Memory B cell (primary cell): ENCODE measurements around the gene SLC6A7.

ENCODE experiments used
- ATAC-seq: fragments of 150-1000 bp; cut with Tn5 transposase; 2 replicates; pipeline ENCODE4 v1.10.0; 2021; ENCODE audit warnings: low read depth, mild to moderate bottlenecking, moderate library complexity
- DNase-seq, 2 donors: peaks; one replicate each; pipeline ENCODE4 v3.0.0; 2022; ENCODE audit warnings: low spot score in 2 of 2
- H3K27ac Mint-ChIP-seq: one replicate; pipeline ENCODE4 v1.8.0; 2022; ENCODE audit warnings: mild to moderate bottlenecking, moderate library complexity, mixed read lengths
- H3K27me3 Mint-ChIP-seq: one replicate; pipeline ENCODE4 v1.8.0; 2022; ENCODE audit warnings: mixed read lengths
- H3K36me3 Mint-ChIP-seq: one replicate; pipeline ENCODE4 v1.8.0; 2022; ENCODE audit warnings: mild to moderate bottlenecking, mixed read lengths
- H3K4me1 Mint-ChIP-seq: one replicate; pipeline ENCODE4 v1.8.0; 2022; ENCODE audit warnings: mixed read lengths
- H3K4me3 Mint-ChIP-seq: one replicate; pipeline ENCODE4 v1.8.0; 2022; ENCODE audit warnings: mild to moderate bottlenecking, moderate library complexity, mixed read lengths
- H3K9me3 Mint-ChIP-seq: one replicate; pipeline ENCODE4 v1.8.0; 2022; ENCODE audit warnings: mixed read lengths

The SLC6A7 gene

DNA sequence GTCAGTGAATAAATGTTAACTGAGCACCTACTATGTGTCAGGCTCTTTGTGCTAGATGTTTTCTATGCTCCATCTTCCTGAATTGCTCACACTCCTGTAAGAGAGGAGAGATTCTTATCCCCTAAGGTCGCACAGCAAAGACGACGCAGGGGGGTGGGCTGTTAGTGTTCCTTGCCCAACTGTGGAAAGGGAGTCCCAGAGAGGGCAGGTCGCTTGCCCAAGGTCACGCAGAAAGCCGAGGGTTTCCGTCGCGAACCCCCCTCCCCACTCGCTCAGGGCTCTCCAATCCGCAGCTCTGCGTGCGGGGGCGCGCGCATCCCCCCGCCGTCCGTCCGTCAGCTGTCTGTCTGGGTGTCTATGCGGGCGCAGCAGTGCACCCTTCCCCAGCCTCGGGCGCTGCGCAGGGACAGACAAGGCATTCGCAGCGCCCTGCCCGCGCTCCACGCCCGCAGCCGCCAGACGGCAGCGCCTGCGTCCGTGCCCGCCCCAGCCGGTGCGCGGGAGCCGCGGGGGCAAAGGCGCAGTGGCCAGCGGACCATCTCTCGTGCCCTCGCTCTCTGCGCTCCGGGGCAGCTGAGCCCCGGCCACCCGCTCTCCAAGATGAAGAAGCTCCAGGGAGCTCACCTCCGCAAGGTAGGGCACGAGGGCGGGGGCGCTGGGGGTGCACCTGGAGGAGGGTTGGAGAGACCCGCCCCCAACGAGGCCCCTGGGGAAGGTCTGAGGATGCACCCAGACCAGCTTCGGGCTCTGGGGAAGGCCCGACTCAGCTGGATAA is at the start of gene SLC6A7:
Gene SLC6A7 (plus strand): TSS at position 335 of the 775 bp plus-strand sequence. CDS start 266 bp downstream, at position 601.
- Mint-ChIP-seq H3K4me3 (no peak within 1 kb of the TSS), H3K27me3 (peaks cover 24% of the 10 kb centered on the region), H3K9me3 (no peaks in the 10 kb centered on the region), H3K27ac (no peak within 1 kb of the TSS), H3K36me3 (no peaks in the 10 kb centered on the region), H3K4me1 (no peaks in the 10 kb centered on the region)
- DNase-seq (no peak), ATAC-seq (no peak)

DNA sequence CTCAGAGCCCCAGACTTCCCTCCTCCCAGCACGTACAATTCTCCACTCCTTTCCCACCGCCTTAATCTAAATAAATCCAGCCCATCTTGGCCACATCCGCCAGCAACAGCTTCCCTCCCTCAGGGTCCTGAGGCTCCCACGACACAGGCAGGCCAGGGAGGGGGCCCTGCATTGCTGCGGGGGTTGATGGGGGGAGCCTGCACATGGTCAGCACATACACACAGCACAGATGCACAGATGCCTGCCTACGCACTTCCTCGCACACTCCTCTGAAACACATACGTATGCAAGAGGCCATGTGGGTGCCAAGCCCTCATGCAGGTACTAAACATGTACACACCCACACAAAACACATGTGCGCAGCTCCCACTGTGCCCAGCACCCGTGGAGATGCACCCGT is 49.0 kb upstream of the SLC6A7 start:
- ATAC-seq (no peak), DNase-seq (no peak)
- Mint-ChIP-seq H3K4me1 (peaks cover 3% of the 10 kb centered on the region), H3K27me3 (peaks cover 6% of the 10 kb centered on the region), H3K9me3 (no peaks in the 10 kb centered on the region), H3K27ac (no peak overlapping the region), H3K36me3 (no peaks in the 10 kb centered on the region), H3K4me3 (no peak overlapping the region)

DNA sequence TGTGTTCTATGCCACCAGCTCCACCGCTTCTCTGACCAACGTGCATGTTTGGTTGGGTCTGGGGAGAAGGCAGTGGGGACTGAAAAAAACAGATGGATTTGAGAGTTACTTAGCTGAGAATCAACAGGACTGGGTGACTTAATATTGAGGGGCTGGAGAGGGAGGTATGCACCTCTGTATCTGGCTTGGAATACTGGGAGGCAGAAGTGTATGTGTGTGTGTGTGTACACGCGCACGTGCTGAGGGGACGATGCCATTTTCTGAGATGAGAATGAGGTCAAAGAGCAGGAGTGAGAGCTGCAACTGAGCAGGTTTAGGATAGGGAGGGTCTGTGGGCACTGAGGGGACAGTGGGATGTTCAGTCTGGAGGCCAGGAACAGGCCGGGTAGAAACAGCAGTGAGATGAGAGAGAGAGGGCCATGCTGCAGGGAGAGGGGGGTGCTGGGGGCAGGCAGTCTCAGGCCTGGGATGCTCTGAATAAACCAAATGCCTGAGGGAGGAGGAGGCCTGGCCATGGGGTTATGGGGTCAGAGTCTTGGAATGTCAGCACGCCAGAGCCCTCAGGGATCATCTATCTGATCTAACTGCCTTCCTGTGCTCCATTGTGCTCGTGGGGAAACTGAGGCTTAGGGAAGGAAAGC is 48.2 kb upstream of the SLC6A7 start:
- no peak overlapping the region for H3K27ac Mint-ChIP-seq

DNA sequence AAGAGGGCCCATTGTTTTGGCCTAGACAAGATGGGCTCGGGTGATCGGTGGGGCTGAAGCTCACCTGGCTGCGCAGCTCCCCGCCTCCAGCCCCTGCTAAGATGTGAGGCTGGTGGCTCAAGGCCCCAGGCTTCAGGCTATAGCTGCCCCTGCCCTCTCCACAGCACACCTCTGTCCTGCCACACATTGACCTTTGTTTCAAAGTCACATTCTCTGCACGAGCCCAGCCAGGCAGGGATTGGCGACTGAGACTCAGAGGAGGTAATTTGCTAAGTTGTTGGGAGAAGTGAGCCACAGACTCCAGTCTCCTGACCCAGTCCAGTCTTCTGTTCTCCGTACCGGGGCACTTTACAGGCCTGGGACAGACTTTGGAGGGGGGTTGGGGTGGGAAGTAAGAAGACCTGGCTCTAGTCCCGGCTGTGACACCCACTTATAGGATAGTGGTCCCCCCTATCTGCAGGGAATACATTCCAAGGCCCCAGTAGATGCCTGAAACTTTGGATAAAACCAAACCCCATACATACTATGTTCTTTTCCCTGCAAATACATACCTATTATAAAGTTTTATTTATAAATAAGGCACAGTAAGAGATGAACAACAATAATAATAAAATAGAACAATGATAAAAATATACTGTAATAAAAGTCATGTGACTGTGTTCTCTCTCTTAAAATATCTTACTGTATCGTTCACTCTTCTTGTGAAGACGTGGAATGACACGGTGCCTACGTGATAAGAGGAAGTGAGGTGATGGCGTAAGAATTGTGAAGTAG is 47.5 kb upstream of the SLC6A7 start:
- H3K27ac Mint-ChIP-seq: no peak overlapping the region
- H3K36me3 Mint-ChIP-seq: no peaks in the 10 kb centered on the region
- no peak overlapping the region for H3K4me3 Mint-ChIP-seq
- peaks cover 6% of the 10 kb centered on the region for H3K27me3 Mint-ChIP-seq
- no peaks in the 10 kb centered on the region for H3K9me3 Mint-ChIP-seq
- DNase-seq: no peak
- no peak for ATAC-seq
- H3K4me1 Mint-ChIP-seq: peaks cover 5% of the 10 kb centered on the region

More for the DNA sequence above, 48.2 kb upstream of the SLC6A7 start:
- H3K9me3 Mint-ChIP-seq: no peaks in the 10 kb centered on the region
- H3K4me3 Mint-ChIP-seq: no peak overlapping the region
- ATAC-seq: no peak
- peaks cover 8% of the 10 kb centered on the region for H3K27me3 Mint-ChIP-seq
- H3K4me1 Mint-ChIP-seq: peaks cover 5% of the 10 kb centered on the region
- no peak for DNase-seq
- no peaks in the 10 kb centered on the region for H3K36me3 Mint-ChIP-seq

DNA sequence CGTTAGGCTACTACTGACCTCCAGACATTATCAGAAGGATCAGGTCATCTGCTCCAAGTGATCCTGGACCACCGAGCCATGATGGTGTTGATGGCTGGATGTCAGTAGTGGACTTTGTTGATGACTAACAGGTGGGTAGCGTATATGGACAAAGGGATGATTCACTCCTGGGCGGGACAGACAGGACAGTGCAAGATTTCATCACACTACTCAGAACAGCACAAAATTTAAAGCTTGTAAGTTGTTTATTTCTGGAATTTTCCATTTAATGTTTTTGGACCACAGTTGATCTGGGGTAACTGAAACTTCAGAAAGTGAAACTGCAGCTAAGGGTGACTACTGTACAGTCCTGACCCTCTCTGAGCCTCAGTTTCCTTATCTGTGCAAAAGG is 46.9 kb upstream of the SLC6A7 start:
- H3K27me3 Mint-ChIP-seq: peaks cover 5% of the 10 kb centered on the region
- H3K4me1 Mint-ChIP-seq: peaks cover 5% of the 10 kb centered on the region
- no peak overlapping the region for H3K27ac Mint-ChIP-seq
- no peaks in the 10 kb centered on the region for H3K36me3 Mint-ChIP-seq
- H3K4me3 Mint-ChIP-seq: no peak overlapping the region
- ATAC-seq (no peak), DNase-seq (no peak)
- no peaks in the 10 kb centered on the region for H3K9me3 Mint-ChIP-seq

DNA sequence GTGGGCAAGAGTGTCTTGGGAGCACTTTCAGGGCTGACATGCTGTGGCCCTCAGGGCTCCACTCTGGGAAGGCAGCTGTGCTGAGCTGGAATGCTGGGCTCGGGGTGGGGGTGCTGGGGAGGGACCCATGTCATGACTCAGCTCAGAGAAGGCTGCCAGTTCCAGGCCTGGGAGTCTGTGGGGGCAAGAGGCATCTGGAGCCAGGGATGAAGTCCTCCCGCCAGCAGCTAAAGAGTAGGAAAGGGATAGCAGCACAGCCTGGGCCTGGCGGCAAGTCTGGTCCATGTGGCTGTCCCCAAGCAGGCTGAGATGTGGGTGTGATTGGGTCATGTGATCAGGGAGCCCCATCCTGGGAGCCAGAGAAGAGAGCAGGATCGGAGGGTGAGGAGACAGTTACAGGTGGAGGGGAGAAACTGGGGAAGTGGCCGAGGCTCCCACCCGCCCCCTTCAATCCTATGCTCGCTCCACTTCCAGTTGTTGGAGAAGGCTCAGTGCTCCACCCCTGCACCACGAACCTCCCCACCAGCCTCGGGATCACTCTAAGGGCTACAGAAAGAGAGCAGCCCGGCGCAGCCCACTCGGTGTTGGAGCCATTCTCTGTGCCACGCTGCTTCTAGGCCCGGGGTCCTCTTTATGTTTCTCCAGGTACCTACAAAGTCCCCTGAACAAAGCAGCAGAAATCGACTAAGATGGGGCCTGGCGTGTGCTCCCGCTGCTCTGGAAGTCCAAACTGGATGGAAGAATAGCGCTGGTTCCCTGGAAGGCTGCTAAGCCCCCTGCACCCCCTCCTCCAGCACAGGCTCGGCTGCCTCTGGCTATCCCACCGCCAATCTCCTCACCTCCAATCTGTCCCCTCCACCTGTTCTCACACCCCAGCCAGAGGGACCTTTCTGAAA is 46.3 kb upstream of the SLC6A7 start:
- no peak overlapping the region for H3K27ac Mint-ChIP-seq

DNA sequence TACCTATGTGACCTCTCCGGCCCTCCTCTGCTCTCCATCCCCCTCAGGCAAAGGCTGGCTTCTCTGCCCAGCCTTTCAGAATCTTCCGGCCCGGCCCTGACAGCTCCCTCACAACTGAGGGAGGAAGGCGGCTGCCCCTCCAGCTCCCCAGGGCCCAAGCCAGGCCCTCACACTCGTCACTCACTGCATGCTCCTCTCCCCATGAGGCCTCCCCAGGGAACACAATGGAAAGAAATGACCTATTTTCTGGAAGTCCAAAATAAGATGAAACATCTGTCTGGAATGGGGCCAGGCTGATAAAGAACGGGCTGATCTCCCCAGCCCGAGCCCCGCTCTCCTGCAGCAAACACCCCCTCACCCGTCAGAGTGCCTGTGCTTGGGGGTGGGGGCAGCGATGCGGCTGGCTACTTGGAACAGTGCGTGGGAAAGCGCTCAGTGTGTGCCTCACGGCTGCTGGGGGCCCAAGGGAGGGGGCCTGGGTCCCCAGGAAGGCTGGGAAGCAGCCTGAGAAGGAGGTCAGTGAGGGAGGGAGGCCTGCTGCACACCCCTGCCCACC is 45.5 kb upstream of the SLC6A7 start:
- no peaks in the 10 kb centered on the region for H3K36me3 Mint-ChIP-seq
- H3K4me3 Mint-ChIP-seq: no peak overlapping the region
- peaks cover 3% of the 10 kb centered on the region for H3K27me3 Mint-ChIP-seq
- no peak for DNase-seq
- no peaks in the 10 kb centered on the region for H3K9me3 Mint-ChIP-seq
- no peak overlapping the region for H3K27ac Mint-ChIP-seq
- no peak for ATAC-seq
- peaks cover 5% of the 10 kb centered on the region for H3K4me1 Mint-ChIP-seq

More for the DNA sequence above, 46.3 kb upstream of the SLC6A7 start:
- Mint-ChIP-seq H3K4me1 (peaks cover 5% of the 10 kb centered on the region), H3K9me3 (no peaks in the 10 kb centered on the region), H3K27me3 (peaks cover 3% of the 10 kb centered on the region), H3K36me3 (no peaks in the 10 kb centered on the region), H3K4me3 (no peak overlapping the region)
- DNase-seq: no peak
- ATAC-seq: no peak

DNA sequence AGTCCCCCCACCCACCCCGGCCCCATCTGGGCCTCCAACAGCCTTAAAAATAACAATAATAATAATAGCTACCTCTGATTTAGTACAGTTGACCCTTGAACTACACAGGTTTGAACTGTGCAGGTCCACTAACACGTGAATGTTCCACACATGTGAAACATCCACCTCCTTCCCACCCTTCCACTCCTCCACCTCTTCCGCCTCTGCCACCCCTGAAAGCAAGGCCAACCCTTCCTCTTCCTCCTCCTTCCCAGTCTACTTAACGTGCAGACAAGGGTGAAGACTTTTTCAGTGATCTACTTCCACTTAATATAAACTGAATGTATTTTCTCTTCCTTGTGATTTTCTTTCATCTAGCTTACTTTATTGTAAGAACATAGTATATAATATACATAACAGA is 45.0 kb upstream of the SLC6A7 start:
- no peak overlapping the region for H3K4me3 Mint-ChIP-seq
- DNase-seq (no peak), ATAC-seq (no peak)
- no peaks in the 10 kb centered on the region for H3K36me3 Mint-ChIP-seq
- H3K4me1 Mint-ChIP-seq: peaks cover 5% of the 10 kb centered on the region
- H3K27ac Mint-ChIP-seq: no peak overlapping the region
- H3K27me3 Mint-ChIP-seq: peaks cover 3% of the 10 kb centered on the region
- H3K9me3 Mint-ChIP-seq: no peaks in the 10 kb centered on the region

DNA sequence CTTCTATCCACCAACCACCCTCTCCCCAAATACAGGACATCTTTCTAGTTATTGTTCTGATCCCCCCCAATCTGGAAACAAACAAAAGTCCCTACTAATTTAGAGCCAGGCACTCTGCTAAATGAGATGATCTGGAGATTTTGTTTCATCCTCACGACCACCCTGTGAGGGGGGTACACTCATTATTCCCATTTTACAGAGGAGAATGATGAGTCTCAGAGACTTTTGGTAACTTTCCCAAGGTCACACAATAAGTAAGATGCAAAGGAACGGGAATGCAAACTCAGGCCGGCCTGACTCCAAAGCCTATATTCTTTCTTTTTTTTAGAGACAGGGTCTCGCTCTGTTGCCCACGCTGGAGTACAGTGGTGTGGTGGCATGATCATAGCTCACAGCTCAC is 43.6 kb upstream of the SLC6A7 start:
- H3K36me3 Mint-ChIP-seq: no peaks in the 10 kb centered on the region
- DNase-seq: no peak
- peaks cover 3% of the 10 kb centered on the region for H3K27me3 Mint-ChIP-seq
- H3K4me3 Mint-ChIP-seq: no peak overlapping the region
- ATAC-seq: no peak
- peaks cover 4% of the 10 kb centered on the region for H3K4me1 Mint-ChIP-seq
- H3K27ac Mint-ChIP-seq: no peak overlapping the region
- H3K9me3 Mint-ChIP-seq: no peaks in the 10 kb centered on the region

DNA sequence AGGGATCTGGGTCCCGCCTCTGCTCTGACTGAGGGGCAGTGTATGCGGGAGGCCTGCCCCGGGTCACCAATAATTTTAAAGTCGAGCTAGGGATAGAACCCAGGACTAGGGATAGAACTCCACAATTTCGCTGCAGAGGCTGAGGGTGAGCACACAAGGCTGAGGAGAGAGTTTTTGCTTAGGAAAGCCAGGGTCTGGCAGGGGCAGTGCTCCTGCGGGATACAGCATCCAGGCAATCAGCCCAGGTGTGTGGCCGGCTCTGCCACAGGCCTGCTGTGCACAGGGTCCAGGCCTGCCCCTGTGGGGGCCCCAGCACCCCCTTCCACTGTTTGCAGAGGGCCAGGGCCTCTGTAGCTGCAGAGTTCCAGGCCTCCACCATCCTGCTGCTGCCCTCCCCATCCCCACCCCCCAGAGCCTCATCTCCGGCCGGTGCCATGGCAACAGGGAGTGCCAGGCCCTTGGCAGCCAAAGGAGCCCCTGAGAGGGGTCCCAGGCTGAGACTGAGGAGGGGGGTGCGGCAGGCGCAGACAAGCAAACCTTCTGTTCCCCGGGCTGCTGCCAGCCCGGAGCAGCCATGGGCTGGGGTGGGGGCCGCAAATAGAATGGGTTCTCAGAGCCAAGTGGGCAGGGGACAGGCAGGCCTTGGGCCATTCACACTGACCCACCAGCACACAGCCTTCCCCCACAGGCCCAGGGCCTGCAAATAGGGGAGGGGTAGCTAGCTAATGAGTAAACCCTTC is 42.8 kb upstream of the SLC6A7 start:
- H3K27me3 Mint-ChIP-seq: peaks cover 3% of the 10 kb centered on the region
- H3K4me1 Mint-ChIP-seq: peaks cover 3% of the 10 kb centered on the region
- ATAC-seq (no peak), DNase-seq (no peak)
- H3K27ac Mint-ChIP-seq: no peak overlapping the region
- H3K4me3 Mint-ChIP-seq: no peak overlapping the region
- H3K36me3 Mint-ChIP-seq: no peaks in the 10 kb centered on the region
- H3K9me3 Mint-ChIP-seq: no peaks in the 10 kb centered on the region

DNA sequence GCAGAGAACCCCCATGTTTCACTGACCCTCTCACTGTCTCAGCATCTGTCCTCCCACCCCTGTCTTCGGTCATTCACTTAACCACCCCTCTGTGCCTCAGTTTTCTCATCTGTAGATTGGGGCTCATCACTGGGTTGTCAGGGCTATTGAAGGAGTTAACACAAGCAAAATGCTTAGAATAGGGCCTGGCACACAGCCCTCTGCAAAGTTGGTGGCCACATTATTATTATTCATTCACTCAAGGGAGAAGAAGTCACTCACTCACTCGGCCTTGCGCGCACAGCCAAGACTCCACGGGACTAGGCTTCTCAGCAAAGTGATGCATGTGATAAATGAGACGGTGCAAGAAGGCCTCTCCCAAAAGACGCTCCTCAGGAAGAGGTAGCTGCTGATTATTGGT is 42.2 kb upstream of the SLC6A7 start:
- no peak for ATAC-seq
- Mint-ChIP-seq H3K4me1 (peaks cover 3% of the 10 kb centered on the region), H3K27me3 (peaks cover 3% of the 10 kb centered on the region), H3K9me3 (no peaks in the 10 kb centered on the region), H3K27ac (no peak overlapping the region), H3K36me3 (no peaks in the 10 kb centered on the region), H3K4me3 (no peak overlapping the region)
- DNase-seq: no peak

DNA sequence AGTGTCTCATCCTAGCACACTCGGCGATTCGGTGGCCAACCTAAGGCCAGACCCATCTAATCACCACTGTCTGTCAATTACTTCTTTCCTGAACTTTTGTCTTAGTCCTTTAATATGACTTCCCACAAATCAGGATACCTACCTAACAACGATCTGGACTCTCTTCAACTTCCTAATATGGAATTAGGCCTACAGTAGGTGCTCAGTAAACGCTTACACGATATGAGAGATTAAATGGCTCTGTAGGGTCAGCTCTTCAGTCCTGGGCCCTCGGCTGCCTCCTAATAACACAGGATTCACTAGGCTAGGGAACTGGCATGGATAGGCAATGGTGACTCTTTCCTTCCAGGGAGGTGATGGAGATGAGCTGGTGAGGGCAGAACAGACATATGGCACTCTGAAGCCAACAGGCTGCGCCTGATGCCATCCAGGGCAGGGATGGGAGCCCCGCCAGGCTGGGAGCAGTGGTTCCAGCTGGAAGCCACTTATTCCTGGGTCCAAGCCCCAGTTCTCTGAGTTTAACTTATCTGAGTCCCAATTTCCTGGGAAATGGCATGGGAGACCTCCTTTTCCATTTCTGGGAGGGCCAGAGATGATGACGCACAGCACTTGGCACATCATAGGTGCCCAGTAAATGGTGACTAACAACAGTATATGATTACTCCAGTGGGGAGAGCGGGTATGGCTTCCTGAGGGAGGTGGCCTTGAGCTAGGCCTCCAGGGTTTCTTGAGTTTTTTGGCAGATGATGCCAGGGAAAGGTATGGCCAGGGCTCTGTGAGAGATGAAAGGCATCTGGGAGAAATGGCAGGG is 41.5 kb upstream of the SLC6A7 start:
- Mint-ChIP-seq H3K27me3 (peaks cover 3% of the 10 kb centered on the region), H3K27ac (no peak overlapping the region), H3K9me3 (no peaks in the 10 kb centered on the region), H3K36me3 (no peaks in the 10 kb centered on the region), H3K4me1 (peaks cover 3% of the 10 kb centered on the region), H3K4me3 (no peak overlapping the region)
- no peak for ATAC-seq
- DNase-seq: no peak
